ENCODE results near the gene TGM5. TPM values are rescaled to one million over a fixed set of nuclear protein-coding genes. Genes with fewer than 3 reads are reported as not detected.
"Not testable (repeated sequence)": the region's sequence is repeated elsewhere in the genome, so short reads cannot be mapped to it uniquely, and the experiment has no call there.

The TGM5 gene
- total RNA-seq, 1 donor from 2014 or later, result not detected

GRCh38 chr15:43206054-43206453 is 60.7 kb downstream of the TGM5 start:
- no peaks in the 10 kb centered on the region for H3K4me1 Mint-ChIP-seq (ENCODE audit: unreplicated experiment)
- no peaks in the 10 kb centered on the region for H3K9me3 Mint-ChIP-seq (ENCODE audit: unreplicated experiment)
- DNase-seq (ENCODE audit: low spot score), result no peak
- no peak overlapping the region for H3K4me3 Mint-ChIP-seq (ENCODE audit: unreplicated experiment)
- H3K36me3 Mint-ChIP-seq (ENCODE audit: low read depth, unreplicated experiment), result no peaks in the 10 kb centered on the region
- H3K27me3 Mint-ChIP-seq (ENCODE audit: unreplicated experiment), result peaks cover 10% of the 10 kb centered on the region
- TF ChIP-seq CTCF (IDR thresholded peaks at IDR 0.05; ENCODE audit: unreplicated experiment), result no peak
- no peak overlapping the region for H3K27ac Mint-ChIP-seq (ENCODE audit: unreplicated experiment)

GRCh38 chr15:43204016-43204901 is 62.5 kb downstream of the TGM5 start:
- DNase-seq (ENCODE audit: low spot score), result peak; percentile 60
- peak; percentile 60 for TF ChIP-seq CTCF (IDR thresholded peaks at IDR 0.05; ENCODE audit: unreplicated experiment)
- no peaks in the 10 kb centered on the region for H3K36me3 Mint-ChIP-seq (ENCODE audit: low read depth, unreplicated experiment)
- H3K9me3 Mint-ChIP-seq (ENCODE audit: unreplicated experiment), result no peaks in the 10 kb centered on the region
- H3K27ac Mint-ChIP-seq (ENCODE audit: unreplicated experiment), result no peak overlapping the region
- no peak overlapping the region for H3K4me3 Mint-ChIP-seq (ENCODE audit: unreplicated experiment)
- no peaks in the 10 kb centered on the region for H3K4me1 Mint-ChIP-seq (ENCODE audit: unreplicated experiment)
- peaks cover 2% of the 10 kb centered on the region for H3K27me3 Mint-ChIP-seq (ENCODE audit: unreplicated experiment)

GRCh38 chr15:43199945-43200488 is 66.7 kb downstream of the TGM5 start:
- Mint-ChIP-seq H3K4me1 (ENCODE audit: unreplicated experiment) (no peaks in the 10 kb centered on the region), H3K4me3 (ENCODE audit: unreplicated experiment) (no peak overlapping the region), H3K27me3 (ENCODE audit: unreplicated experiment) (peaks cover 2% of the 10 kb centered on the region), H3K9me3 (ENCODE audit: unreplicated experiment) (no peaks in the 10 kb centered on the region), H3K27ac (ENCODE audit: unreplicated experiment) (no peak overlapping the region), H3K36me3 (ENCODE audit: low read depth, unreplicated experiment) (peaks cover 18% of the 10 kb centered on the region)
- DNase-seq (ENCODE audit: low spot score), result no peak
- TF ChIP-seq CTCF (IDR thresholded peaks at IDR 0.05; ENCODE audit: unreplicated experiment), result no peak

GRCh38 chr15:43198992-43199391 is 67.7 kb downstream of the TGM5 start:
- no peak overlapping the region for H3K4me3 Mint-ChIP-seq (ENCODE audit: unreplicated experiment)
- no peaks in the 10 kb centered on the region for H3K4me1 Mint-ChIP-seq (ENCODE audit: unreplicated experiment)
- H3K9me3 Mint-ChIP-seq (ENCODE audit: unreplicated experiment), result no peaks in the 10 kb centered on the region
- DNase-seq (ENCODE audit: low spot score), result no peak
- H3K27ac Mint-ChIP-seq (ENCODE audit: unreplicated experiment), result no peak overlapping the region
- peaks cover 2% of the 10 kb centered on the region for H3K27me3 Mint-ChIP-seq (ENCODE audit: unreplicated experiment)
- TF ChIP-seq CTCF (IDR thresholded peaks at IDR 0.05; ENCODE audit: unreplicated experiment), result no peak
- H3K36me3 Mint-ChIP-seq (ENCODE audit: low read depth, unreplicated experiment), result peaks cover 18% of the 10 kb centered on the region

DNA sequence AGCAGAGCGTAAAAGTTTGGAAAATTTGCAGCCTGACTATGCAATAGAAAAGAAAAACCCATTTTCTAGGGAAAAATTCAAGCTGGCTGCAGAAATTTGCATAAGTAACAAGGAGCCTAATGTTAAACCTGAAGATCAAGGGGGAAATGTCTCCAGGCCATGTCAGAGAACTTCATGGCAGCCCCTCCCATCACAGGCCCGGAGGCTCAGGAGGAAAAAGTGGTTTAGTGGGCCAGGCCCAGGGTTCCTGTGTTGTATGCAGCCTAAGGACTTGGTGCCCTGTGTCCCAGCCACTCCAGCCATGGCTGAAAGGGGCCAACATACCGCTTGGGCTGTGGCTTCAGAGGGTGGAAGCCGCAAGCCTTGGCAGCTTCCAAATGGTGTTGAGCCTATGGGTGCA is 68.2 kb downstream of the TGM5 start:
- not testable (repeated sequence) for H3K27ac Mint-ChIP-seq (ENCODE audit: unreplicated experiment); H3K27me3 Mint-ChIP-seq (ENCODE audit: unreplicated experiment); DNase-seq (ENCODE audit: low spot score); H3K9me3 Mint-ChIP-seq (ENCODE audit: unreplicated experiment); H3K4me1 Mint-ChIP-seq (ENCODE audit: unreplicated experiment); H3K4me3 Mint-ChIP-seq (ENCODE audit: unreplicated experiment)
- peaks cover 18% of the 10 kb centered on the region for H3K36me3 Mint-ChIP-seq (ENCODE audit: low read depth, unreplicated experiment)

DNA sequence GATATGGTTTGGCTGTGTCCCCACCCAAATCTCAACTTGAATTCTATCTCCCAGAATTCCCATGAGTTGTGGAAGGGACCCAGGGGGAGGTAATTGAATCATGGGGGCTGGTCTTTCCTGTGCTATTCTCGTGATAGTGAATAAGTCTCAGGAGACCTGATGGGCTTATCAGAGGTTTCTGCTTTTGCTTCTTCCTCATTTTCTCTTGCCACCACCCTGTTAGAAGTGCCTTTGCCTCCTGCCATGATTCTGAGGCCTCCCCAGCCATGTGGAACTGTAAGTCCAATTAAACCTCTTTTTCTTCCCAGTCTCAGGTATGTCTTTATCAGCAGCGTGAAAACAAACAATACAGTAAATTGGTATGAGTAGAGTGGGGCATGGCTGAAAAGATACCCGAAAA is 69.0 kb downstream of the TGM5 start:
- not testable (repeated sequence) for H3K27ac Mint-ChIP-seq (ENCODE audit: unreplicated experiment); DNase-seq (ENCODE audit: low spot score); H3K4me3 Mint-ChIP-seq (ENCODE audit: unreplicated experiment); H3K27me3 Mint-ChIP-seq (ENCODE audit: unreplicated experiment); H3K9me3 Mint-ChIP-seq (ENCODE audit: unreplicated experiment); H3K4me1 Mint-ChIP-seq (ENCODE audit: unreplicated experiment)
- peaks cover 20% of the 10 kb centered on the region for H3K36me3 Mint-ChIP-seq (ENCODE audit: low read depth, unreplicated experiment)
